Stimulated activated CD4-positive, alpha-beta T cell treated with anti-CD3 and anti-CD28 coated beads, Interleukin-2, amount 100 ng/mL, for 24 hours (primary cell): ENCODE results near the gene MAN1B1.

Experiments
- DNase-seq, 2 donors: peaks; one replicate each; pipeline ENCODE4 v3.0.0-alpha.2; 2020

MAN1B1 gene

DNA sequence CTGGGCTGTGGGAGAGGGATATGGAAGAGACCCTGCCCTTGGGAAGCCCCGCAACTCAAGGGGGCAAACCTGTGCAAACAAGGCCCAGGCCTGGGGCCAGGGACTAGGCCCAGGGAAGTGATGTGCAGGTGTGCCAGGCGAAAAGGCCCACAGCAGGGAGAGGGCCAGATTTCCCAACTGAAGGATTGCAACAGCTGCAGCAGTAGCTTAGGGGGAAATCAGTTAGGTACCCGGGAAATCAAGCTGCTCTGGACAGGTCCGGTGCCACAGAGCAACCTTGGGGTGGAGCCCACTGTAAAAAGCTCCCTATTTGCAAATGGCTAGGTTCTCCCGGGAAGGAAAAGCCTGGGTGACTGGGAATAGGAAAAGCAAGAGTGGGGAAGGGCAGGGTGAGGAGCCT lies 62.6 kb downstream of the MAN1B1 start:
- DNase-seq, result no peak

DNA sequence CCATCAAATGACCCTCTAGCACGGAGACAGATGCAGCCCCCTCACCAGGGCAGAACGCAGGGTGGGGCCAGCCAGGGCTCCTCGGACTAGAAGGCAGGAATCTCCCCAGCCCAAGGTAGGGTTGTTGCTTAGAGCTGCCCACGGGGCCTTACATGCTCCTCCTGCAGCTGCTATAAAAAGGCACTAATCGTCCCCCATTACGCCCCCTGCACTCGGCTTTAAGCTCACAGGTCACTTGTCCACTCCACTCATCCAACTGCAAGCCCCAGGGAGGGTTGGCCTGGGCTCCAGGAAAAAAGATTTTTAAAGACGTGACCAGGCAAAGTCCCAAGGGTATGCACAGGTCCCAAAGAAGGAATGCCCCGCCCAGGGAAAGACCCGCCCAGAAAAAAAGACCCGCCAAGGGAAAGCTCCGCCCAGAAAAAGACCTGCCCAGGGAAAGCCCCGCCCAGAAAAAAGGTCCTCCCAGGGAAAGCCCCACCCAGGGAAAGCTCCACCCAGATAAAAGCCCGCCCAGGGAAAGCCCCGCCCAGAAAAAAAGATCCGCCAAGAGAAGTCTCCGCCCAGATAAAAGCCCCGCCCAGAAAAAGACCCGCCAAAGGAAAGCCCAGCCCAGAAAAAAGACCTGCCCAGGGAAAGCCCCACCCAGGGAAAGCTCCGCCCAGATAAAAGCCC lies 63.3 kb downstream of the MAN1B1 start:
- DNase-seq, result peak in 1 of 2 donors; percentile 53

DNA sequence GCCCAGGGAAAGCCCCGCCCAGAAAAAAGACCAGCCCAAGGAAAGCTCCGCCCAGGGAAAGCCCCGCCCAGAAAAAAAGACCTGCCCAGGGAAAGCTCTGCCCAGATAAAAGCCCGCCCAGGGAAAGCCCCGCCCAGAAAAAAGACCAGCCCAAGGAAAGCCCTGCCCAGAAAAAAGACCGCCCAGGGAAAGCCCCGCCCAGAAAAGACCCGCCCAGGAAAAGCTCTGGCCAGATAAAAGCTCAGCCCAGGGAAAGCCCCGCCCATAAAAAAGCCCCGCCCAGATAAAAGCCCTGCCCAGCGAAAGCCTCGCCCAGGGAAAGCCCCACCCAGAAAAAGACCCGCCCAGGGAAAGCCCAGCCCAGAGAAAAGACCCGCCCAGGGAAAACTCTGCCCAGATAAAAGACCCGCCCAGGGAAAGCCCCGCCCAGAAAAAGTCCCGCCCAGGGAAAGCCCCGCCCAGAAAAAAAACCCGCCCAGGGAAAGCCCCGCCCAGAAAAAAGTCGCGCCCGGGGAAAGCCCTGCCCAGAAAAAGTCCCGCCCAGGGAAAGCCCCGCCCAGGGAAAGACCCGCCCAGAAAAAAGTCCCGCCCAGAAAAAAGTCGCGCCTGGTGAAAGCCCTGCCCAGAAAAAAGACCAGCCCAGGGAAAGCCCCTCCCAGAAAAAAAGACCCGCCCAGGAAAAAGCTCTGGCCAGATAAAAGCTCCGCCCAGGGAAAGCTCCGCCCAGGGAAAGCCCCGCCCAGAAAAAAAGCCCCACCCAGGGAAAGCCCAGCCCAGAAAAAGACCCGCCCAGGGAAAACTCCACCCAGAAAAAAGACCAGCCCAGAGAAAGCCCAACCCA lies 64.1 kb downstream of the MAN1B1 start:
- peak; percentile 45 to 70 for DNase-seq

DNA sequence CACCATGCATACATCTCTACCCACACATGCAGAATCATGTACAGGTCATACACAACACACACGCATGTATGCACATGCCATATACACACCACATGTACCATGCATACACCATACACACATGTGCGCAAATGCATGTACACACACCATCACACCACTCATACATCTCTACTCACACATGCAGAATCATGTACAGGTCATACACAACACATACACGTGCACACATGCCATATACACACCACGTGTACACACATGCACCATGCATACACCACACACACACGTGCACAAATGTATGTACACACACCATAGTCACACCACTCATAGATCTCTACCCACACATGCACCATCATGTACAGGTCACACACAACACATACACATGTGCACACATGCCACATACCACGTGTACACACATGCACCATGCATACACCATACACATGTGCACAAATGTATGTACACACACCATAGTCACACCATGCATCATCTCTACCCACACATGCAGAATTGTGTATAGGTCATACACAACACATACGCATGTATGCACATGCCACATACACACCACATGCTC lies 66.1 kb downstream of the MAN1B1 start:
- DNase-seq, result no peak

DNA sequence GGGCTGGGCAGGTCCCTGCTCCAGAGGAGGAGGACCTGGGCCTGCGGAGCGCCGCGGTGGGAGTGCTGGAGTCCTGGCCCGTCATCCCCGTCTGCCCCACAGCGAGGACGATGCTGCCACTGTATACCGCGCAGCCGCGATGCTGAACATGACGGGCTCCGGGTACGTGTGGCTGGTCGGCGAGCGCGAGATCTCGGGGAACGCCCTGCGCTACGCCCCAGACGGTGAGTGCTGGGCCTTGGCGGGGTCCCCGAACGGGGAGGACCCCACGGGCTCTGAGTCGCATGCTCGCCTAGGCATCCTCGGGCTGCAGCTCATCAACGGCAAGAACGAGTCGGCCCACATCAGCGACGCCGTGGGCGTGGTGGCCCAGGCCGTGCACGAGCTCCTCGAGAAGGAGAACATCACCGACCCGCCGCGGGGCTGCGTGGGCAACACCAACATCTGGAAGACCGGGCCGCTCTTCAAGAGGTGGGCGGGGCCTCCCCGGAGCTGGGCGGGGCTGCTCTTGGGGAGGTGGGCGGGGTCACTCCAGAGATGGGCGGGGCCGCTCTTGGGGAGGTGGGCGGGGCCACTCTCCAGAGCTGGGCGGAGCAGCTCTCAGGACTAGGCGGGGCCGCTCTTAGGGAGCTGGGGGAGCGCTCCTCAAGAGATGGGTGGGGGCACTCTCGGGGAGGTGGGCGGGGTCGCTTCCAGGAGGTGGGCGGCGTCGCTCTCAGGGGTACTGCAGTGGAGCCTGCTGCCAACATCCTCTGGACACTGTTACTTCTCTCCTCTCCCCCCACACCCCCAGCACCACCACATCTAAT lies 70.0 kb downstream of the MAN1B1 start:
- peak; percentile 65 to 68 for DNase-seq

DNA sequence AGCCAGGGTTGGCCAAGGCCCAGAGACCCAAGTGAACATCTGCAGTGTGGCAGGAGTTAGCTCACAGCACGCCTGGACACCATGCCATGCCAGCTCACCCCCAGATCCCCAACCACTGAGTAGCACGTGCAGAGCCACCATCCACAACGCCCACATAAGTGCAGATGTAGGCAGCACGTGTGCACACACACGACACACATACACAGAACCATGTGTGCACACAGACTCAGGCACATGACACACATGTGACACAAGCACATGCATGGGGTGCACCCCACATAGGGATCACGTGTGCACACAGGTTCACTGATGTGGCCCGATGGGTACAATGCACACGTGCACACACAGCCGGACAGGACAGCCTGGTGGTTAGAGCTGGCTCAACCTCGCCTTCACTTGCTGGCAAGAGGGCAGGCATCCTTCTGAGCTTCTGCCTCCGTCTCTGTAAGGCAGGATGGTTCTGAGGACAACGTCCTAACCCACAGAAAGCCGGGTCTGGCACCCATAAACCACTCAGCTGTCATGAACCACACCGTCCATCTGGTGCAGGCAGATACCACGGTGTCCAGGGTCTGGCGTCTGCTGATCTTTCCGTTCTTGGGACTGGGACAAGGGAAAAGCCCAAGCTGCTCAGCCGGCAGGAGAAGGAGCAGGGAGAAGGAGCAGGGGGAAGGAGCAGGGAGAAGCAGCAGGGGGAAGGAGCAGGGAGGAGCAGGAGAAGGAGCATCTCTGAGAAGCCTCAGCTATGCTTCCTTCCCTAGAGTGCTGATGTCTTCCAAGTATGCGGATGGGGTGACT lies 71.0 kb downstream of the MAN1B1 start:
- no peak for DNase-seq

DNA sequence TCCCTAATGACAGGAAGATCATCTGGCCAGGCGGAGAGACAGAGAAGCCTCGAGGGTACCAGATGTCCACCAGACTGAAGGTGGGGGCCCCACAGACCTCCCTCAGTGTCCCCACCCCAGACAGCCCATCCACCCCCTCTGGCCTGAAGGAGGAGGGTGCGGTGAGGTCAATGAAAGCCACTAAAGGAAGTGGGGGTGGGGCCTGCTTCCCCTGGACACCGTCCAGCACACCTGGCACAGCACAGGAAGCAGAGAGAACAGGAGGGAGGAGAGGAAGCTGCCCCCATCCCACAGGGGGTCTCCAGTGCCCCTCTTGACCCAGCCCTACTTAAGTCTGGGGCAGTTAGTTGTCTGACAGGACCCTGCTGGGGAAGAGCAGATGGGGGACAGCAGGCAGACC lies 71.8 kb downstream of the MAN1B1 start:
- DNase-seq, result no peak
